K562 (cell line): ENCODE measurements around the gene DNAJC11. TPM values are rescaled to one million over a fixed set of nuclear protein-coding genes. Genes with fewer than 3 reads are reported as not detected.

Experiments used
- ATF1 ChIP-seq, 2 experiments: fragments of 450-650 bp in 1 of 2; IDR thresholded peaks; 2 replicates each; pipeline ENCODE4 v1.6.1; 2016; ENCODE audit warnings: missing compliant biosample characterization in 1 of 2, missing genetic modification characterization in 1 of 2
- BRCA1 ChIP-seq, 2 experiments: fragments of 450-650 bp in 1 of 2; sonication (generic) in 1 of 2; formaldehyde crosslinking in 1 of 2; IDR thresholded peaks; 2 replicates each; pipeline versions ENCODE4 v1.5.0 to v1.6.1; 2017 to 2020; ENCODE audit warnings: mild to moderate bottlenecking in 1 of 2, missing genetic modification reagents in 1 of 2
- CREB3 ChIP-seq: fragments of 450-650 bp; conservative IDR thresholded peaks from 2 replicates; pipeline ENCODE4 v1.6.1; 2016; ENCODE audit warnings: missing genetic modification characterization, low read depth, mild to moderate bottlenecking, missing compliant biosample characterization, moderate library complexity
- CXXC5 ChIP-seq: fragments of 250-450 bp; sonication (Bioruptor Pico); IDR thresholded peaks from 2 replicates; pipeline ENCODE4 v1.8.0; 2022; ENCODE audit warnings: inconsistent platforms, mild to moderate bottlenecking, moderate library complexity
- DNMT1 ChIP-seq: fragments of 450-650 bp; IDR thresholded peaks from 2 replicates; pipeline ENCODE4 v1.6.1; 2016; ENCODE audit warnings: antibody characterized with exemption, mild to moderate bottlenecking
- FOXK2 ChIP-seq, 2 experiments: fragments of 450-650 bp; IDR thresholded peaks in 1 of 2; conservative IDR thresholded peaks in 1 of 2; 2 replicates each; pipeline ENCODE4 v1.6.1; 2016; ENCODE audit warnings: low read depth in 2 of 2, mild to moderate bottlenecking in 1 of 2
- HCFC1 ChIP-seq: IDR thresholded peaks from 2 replicates; pipeline ENCODE4 v1.6.1; 2012; ENCODE audit warnings: low read depth, low read length, improper control_type of control experiment
- IRF9 ChIP-seq: fragments of 450-650 bp; IDR thresholded peaks from 2 replicates; pipeline ENCODE4 v1.6.1; 2016; ENCODE audit warnings: missing biosample characterization, missing genetic modification characterization
- KLF10 ChIP-seq: fragments of 250-450 bp; sonication (Bioruptor Pico); IDR thresholded peaks from 2 replicates; pipeline ENCODE4 v1.6.1; 2021; ENCODE audit warnings: matching md5 sums
- MLX ChIP-seq, 2 experiments: fragments of 450-650 bp in 1 of 2; sonication (generic) in 1 of 2; formaldehyde crosslinking; conservative IDR thresholded peaks; 2 replicates each; pipeline versions ENCODE4 v1.4.0 to v1.8.1; 2020 to 2022; ENCODE audit warnings: mild to moderate bottlenecking in 1 of 2, missing genetic modification reagents in 1 of 2
- MTA2 ChIP-seq: fragments of 450-650 bp; IDR thresholded peaks from 2 replicates; pipeline ENCODE4 v1.6.1; 2016; ENCODE audit warnings: low read depth
- MYBL2 ChIP-seq, 2 experiments: fragments of 450-650 bp in 1 of 2; sonication (generic) in 1 of 2; formaldehyde crosslinking in 1 of 2; IDR thresholded peaks; 2 replicates each; pipeline versions ENCODE4 v1.6.1 to v1.8.1; 2017 to 2022; ENCODE audit warnings: borderline replicate concordance in 1 of 2, inconsistent platforms in 1 of 2, low read depth in 1 of 2, mild to moderate bottlenecking in 1 of 2, missing genetic modification reagents in 1 of 2, moderate library complexity in 1 of 2
- PTRF ChIP-seq: fragments of 450-650 bp; IDR thresholded peaks from 2 replicates; pipeline ENCODE4 v1.6.1; 2016; ENCODE audit warnings: mild to moderate bottlenecking, missing genetic modification characterization, missing compliant biosample characterization
- RBM17 ChIP-seq: fragments of 200-400 bp; formaldehyde crosslinking; IDR thresholded peaks from 2 replicates; pipeline ENCODE4 v1.6.1; 2017; ENCODE audit warnings: low read depth, mild to moderate bottlenecking, low read length, borderline replicate concordance
- SNIP1 ChIP-seq: fragments of 450-650 bp; IDR thresholded peaks from 2 replicates; pipeline ENCODE4 v1.7.1; 2017; ENCODE audit warnings: low read depth, mild to moderate bottlenecking
- TSC22D4 ChIP-seq: fragments of 450-650 bp; IDR thresholded peaks from 2 replicates; pipeline ENCODE4 v1.6.1; 2016; ENCODE audit warnings: missing genetic modification characterization, missing biosample characterization, control low read depth
- ZNF431 ChIP-seq: sonication (generic); formaldehyde crosslinking; IDR thresholded peaks from 2 replicates; pipeline ENCODE4 v1.8.0; 2022; ENCODE audit warnings: mild to moderate bottlenecking, missing genetic modification reagents
- ZNF589 ChIP-seq: fragments of 200-800 bp; sonication (Bioruptor generic); IDR thresholded peaks from 2 replicates; pipeline ENCODE4 v1.6.1; 2016; ENCODE audit warnings: low read depth, missing genetic modification characterization, missing compliant biosample characterization
- polyA plus RNA-seq, 8 experiments: library from polyadenylated mRNA; depleted of rRNA in 4 of 8; stranded (reverse) in 5 of 8; unstranded in 3 of 8; fragments of >200 nt; fragmentation: Nextera tagmentation in 2 of 8; fragmentation: Illumina TruSeq in 1 of 8; extraction: Ambion mirVana in 2 of 8; extraction: Trizol in 1 of 8; gene quantifications; 2 replicates each; pipeline versions ENCODE4 v1.2.1 to v1.2.3, GENCODE V29; 2011 to 2014; ENCODE audit warnings: inconsistent platforms in 1 of 8, missing spikeins in 1 of 8
- total RNA-seq, 7 experiments: library from RNA; depleted of rRNA in 6 of 7; stranded (reverse); fragments of >200 nt in 6 of 7; fragmentation: Illumina TruSeq in 2 of 7; extraction: Trizol in 2 of 7; gene quantifications; 2 replicates each; pipeline versions ENCODE4 v1.2.1 to v1.2.3, GENCODE V29; 2011 to 2021; ENCODE audit warnings: low replicate concordance in 1 of 7
- TF ChIP-seq, protein P1 (sequence below): fragments of 200-800 bp; sonication (Bioruptor generic); IDR thresholded peaks from 2 replicates; pipeline ENCODE4 v1.6.1; 2017; ENCODE audit warnings: missing genetic modification characterization, missing compliant biosample characterization
- TF ChIP-seq, protein P2 (sequence below): fragments of 250-450 bp; sonication (Bioruptor Pico); IDR thresholded peaks from 2 replicates; pipeline ENCODE4 v1.4.0; 2020; ENCODE audit warnings: mild to moderate bottlenecking, moderate library complexity, borderline replicate concordance

The DNAJC11 gene
- total and polyA plus RNA-seq, 9 of the 15 experiments (the other 6 are each of a cell fraction or from before 2014, with no cell fraction given): 14.1 to 123 (median 76.6) TPM

- TF ChIP-seq PTRF (tag) (no peak), RBM17 (no peak), ZNF431 (no peak), TSC22D4 (tag) (no peak), CREB3 (no peak), MLX (CRISPR knock-in tag; conservative IDR thresholded peaks at IDR 0.05) (no peak; a peak in 1 of 4 replicates), KLF10 (no peak), IRF9 (tag) (no peak), ZNF589 (CRISPR knock-in tag) (no peak; the same call in 1 of the 2 replicates), FOXK2 (conservative IDR thresholded peaks at IDR 0.05 in 1 of 2, IDR thresholded peaks at IDR 0.05 in 1 of 2; ENCODE audit: low read depth in 2 of 2) (no peak), MTA2 (no peak), DNMT1 (no peak), MYBL2 (IDR thresholded peaks at IDR 0.05; ENCODE audit: low read depth) (no peak), MYBL2 (CRISPR knock-in tag; IDR thresholded peaks at IDR 0.05; ENCODE audit: borderline replicate concordance) (0 out of 2 replicates have a peak, but pooled peaks have one; percentile 3), BRCA1 (IDR thresholded peaks at IDR 0.05) (no peak), BRCA1 (CRISPR knock-in tag; IDR thresholded peaks at IDR 0.05) (no peak), ATF1 (CRISPR knock-in tag; IDR thresholded peaks at IDR 0.05) (no peak), ATF1 (tag; IDR thresholded peaks at IDR 0.05) (no peak), CXXC5 (no peak; the same call in 1 of the 2 replicates), HCFC1 (no peak), SNIP1 (no peak)
- TF ChIP-seq, protein P1, sequence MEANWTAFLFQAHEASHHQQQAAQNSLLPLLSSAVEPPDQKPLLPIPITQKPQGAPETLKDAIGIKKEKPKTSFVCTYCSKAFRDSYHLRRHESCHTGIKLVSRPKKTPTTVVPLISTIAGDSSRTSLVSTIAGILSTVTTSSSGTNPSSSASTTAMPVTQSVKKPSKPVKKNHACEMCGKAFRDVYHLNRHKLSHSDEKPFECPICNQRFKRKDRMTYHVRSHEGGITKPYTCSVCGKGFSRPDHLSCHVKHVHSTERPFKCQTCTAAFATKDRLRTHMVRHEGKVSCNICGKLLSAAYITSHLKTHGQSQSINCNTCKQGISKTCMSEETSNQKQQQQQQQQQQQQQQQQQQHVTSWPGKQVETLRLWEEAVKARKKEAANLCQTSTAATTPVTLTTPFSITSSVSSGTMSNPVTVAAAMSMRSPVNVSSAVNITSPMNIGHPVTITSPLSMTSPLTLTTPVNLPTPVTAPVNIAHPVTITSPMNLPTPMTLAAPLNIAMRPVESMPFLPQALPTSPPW: no peak
- TF ChIP-seq, protein P2, sequence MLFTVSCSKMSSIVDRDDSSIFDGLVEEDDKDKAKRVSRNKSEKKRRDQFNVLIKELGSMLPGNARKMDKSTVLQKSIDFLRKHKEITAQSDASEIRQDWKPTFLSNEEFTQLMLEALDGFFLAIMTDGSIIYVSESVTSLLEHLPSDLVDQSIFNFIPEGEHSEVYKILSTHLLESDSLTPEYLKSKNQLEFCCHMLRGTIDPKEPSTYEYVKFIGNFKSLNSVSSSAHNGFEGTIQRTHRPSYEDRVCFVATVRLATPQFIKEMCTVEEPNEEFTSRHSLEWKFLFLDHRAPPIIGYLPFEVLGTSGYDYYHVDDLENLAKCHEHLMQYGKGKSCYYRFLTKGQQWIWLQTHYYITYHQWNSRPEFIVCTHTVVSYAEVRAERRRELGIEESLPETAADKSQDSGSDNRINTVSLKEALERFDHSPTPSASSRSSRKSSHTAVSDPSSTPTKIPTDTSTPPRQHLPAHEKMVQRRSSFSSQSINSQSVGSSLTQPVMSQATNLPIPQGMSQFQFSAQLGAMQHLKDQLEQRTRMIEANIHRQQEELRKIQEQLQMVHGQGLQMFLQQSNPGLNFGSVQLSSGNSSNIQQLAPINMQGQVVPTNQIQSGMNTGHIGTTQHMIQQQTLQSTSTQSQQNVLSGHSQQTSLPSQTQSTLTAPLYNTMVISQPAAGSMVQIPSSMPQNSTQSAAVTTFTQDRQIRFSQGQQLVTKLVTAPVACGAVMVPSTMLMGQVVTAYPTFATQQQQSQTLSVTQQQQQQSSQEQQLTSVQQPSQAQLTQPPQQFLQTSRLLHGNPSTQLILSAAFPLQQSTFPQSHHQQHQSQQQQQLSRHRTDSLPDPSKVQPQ: no peak
Observed at GRCh38 chr1:6601923-6602668, 99.5 kb downstream of the DNAJC11 start (continued).
